Neuronal stem cell (in vitro differentiated cells): ENCODE results near the gene FCSK.

Experiments used
- DNase-seq: peaks from one replicate; pipeline ENCODE4 v3.0.0-alpha.2; 2013; ENCODE audit warnings: low spot score
- H2AFZ ChIP-seq: one replicate; pipeline ENCODE4 v1.6.1; 2013; ENCODE audit warnings: mild to moderate bottlenecking, low read length, inconsistent platforms
- H2AK5ac ChIP-seq: 2 replicates; pipeline ENCODE4 v1.6.1; 2013; ENCODE audit warnings: low read depth, mild to moderate bottlenecking, inconsistent platforms, low read length, moderate library complexity, mixed read lengths
- H2BK120ac ChIP-seq: 2 replicates; pipeline ENCODE4 v1.6.1; 2013; ENCODE audit warnings: low read depth, mild to moderate bottlenecking, inconsistent platforms, low read length, moderate library complexity, mixed read lengths
- H2BK12ac ChIP-seq: one replicate; pipeline ENCODE4 v1.6.1; 2013; ENCODE audit warnings: low read length, inconsistent platforms
- H2BK15ac ChIP-seq: 2 replicates; pipeline ENCODE4 v1.6.1; 2013; ENCODE audit warnings: mild to moderate bottlenecking, low read length, inconsistent platforms, mixed read lengths
- H2BK5ac ChIP-seq: one replicate; pipeline ENCODE4 v1.6.1; 2013; ENCODE audit warnings: inconsistent platforms, mild to moderate bottlenecking, low read length, moderate library complexity
- H3K14ac ChIP-seq: one replicate; pipeline ENCODE4 v1.6.1; 2013; ENCODE audit warnings: low read length, inconsistent platforms
- H3K18ac ChIP-seq: 2 replicates; pipeline ENCODE4 v1.6.1; 2013; ENCODE audit warnings: low read length, inconsistent platforms
- H3K23ac ChIP-seq: 2 replicates; pipeline ENCODE4 v1.6.1; 2013; ENCODE audit warnings: low read depth, mild to moderate bottlenecking, mixed read lengths, low read length, inconsistent platforms; ENCODE audit not compliant: poor library complexity
- H3K27ac ChIP-seq: replicated peaks from 3 replicates; pipeline ENCODE4 v1.5.1; 2013; ENCODE audit warnings: low read length, inconsistent platforms
- H3K27me3 ChIP-seq, 3 experiments: 2 replicates each; pipeline ENCODE4 v1.6.1; 2013; ENCODE audit warnings: low read length in 3 of 3, mild to moderate bottlenecking in 2 of 3, inconsistent platforms in 1 of 3, low read depth in 1 of 3, mixed read lengths in 1 of 3, moderate library complexity in 1 of 3; ENCODE audit not compliant: control insufficient read depth in 3 of 3, insufficient read depth in 3 of 3
- H3K36me3 ChIP-seq, 2 donors: replicated peaks in 1 of 2; 2 replicates each; pipeline ENCODE4 v1.6.1; 2013; ENCODE audit warnings: low read length in 2 of 2; ENCODE audit not compliant: control insufficient read depth in 2 of 2, insufficient read depth in 2 of 2
- H3K4ac ChIP-seq: 2 replicates; pipeline ENCODE4 v1.6.1; 2013; ENCODE audit warnings: inconsistent platforms, mild to moderate bottlenecking, low read length, moderate library complexity
- H3K4me1 ChIP-seq, 2 donors: 1 replicate in 1 of 2; 2 replicates in 1 of 2; pipeline ENCODE4 v1.6.1; 2013; ENCODE audit warnings: low read length in 2 of 2, low read depth in 1 of 2; ENCODE audit not compliant: control insufficient read depth in 2 of 2, insufficient read depth in 1 of 2
- H3K4me2 ChIP-seq: one replicate; pipeline ENCODE4 v1.6.1; 2013; ENCODE audit warnings: mild to moderate bottlenecking, low read length, inconsistent platforms; ENCODE audit not compliant: insufficient read depth, poor library complexity, severe bottlenecking
- H3K4me3 ChIP-seq, 2 donors: 2 replicates each; pipeline ENCODE4 v1.5.1; 2013; ENCODE audit warnings: low read length in 2 of 2, mild to moderate bottlenecking in 2 of 2, inconsistent platforms in 1 of 2, moderate library complexity in 1 of 2
- H3K79me1 ChIP-seq: one replicate; pipeline ENCODE4 v1.6.1; 2013; ENCODE audit warnings: low read depth, mild to moderate bottlenecking, inconsistent platforms, low read length, moderate library complexity
- H3K9ac ChIP-seq: one replicate; pipeline ENCODE4 v1.6.1; 2013; ENCODE audit warnings: mild to moderate bottlenecking, low read depth, low read length, inconsistent platforms; ENCODE audit not compliant: poor library complexity
- H3K9me3 ChIP-seq, 2 donors: replicated peaks in 1 of 2; 2 replicates each; pipeline versions ENCODE3 to v1.6.1; 2013; ENCODE audit warnings: low read length in 2 of 2, mild to moderate bottlenecking in 2 of 2, inconsistent platforms in 1 of 2, low read depth in 1 of 2, mixed read lengths in 1 of 2, moderate library complexity in 1 of 2; ENCODE audit not compliant: control insufficient read depth in 2 of 2, insufficient read depth in 1 of 2
- H4K8ac ChIP-seq: one replicate; pipeline ENCODE4 v1.6.1; 2013; ENCODE audit warnings: low read depth, mild to moderate bottlenecking, inconsistent platforms, low read length, moderate library complexity
- H4K91ac ChIP-seq: one replicate; pipeline ENCODE4 v1.6.1; 2013; ENCODE audit warnings: low read length, low read depth, mild to moderate bottlenecking, inconsistent platforms; ENCODE audit not compliant: poor library complexity
- WGBS, 2 donors: extraction: QIAGEN DNeasy Blood & Tissue Kit; methylation state at CpG; one replicate each; pipeline ENCODE4 v1.1.7; 2013; ENCODE audit warnings: missing lambda C conversion rate in 2 of 2, mixed read lengths in 1 of 2; ENCODE audit not compliant: insufficient read length in 2 of 2, insufficient replicate concordance in 1 of 2; ENCODE audit errors: extremely low coverage in 2 of 2; 5-methylcytosine and 5-hydroxymethylcytosine counted together

The FCSK gene

DNA sequence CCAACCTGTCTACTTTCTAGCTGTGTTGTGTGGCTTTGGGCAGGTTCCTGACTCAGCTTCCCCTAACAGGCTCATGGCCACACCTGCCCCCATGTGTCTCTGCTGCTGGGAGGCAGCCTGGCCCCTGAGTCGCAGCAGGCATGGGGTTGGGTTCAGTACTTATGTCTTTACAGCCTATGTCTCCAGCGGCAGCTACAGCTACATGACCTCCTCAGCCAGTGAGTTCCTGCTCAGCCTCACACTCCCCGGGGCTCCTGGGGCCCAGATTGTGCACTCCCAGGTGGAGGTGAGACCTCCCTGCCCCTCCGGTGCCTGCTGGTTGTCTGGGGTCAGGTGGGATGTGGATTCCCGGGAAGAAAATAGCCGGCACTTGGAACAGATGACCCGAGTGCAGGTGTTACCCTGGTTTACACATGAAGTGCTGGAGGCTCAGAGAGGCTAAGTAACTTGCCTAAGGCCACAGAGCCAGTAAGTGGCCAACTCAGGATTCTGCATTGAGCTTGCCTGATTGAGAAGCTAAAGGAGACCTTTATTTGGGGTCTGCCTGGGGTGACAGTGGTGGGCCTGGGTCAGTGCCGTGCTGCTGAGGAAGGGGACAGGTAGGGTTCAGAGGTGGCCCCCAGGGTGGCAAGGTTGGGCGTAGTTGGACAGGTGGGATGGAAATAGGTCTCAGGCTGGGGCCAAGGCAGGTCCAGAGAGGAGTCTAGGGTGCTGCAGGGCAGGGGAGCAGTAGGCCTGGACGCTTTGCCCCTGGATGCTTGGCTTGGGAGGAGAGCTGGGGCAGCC lies 15.9 kb downstream of the FCSK start:
- no peak for DNase-seq
- H3K9me3 ChIP-seq = no peaks in the 10 kb centered on the region
- peak overlapping the region; percentile 89 for H3K23ac ChIP-seq
- no peak overlapping the region for H3K4ac ChIP-seq
- H2BK5ac ChIP-seq = no peak overlapping the region
- no peak overlapping the region for H4K91ac ChIP-seq
- peak overlapping the region; percentile 82 for H2BK12ac ChIP-seq
- no peak overlapping the region for H3K9ac ChIP-seq
- H3K27ac ChIP-seq = no peak overlapping the region
- peak overlapping the region; percentile 96 for H2AK5ac ChIP-seq
- no peak overlapping the region for H2BK120ac ChIP-seq
- no peak overlapping the region for H3K14ac ChIP-seq
- H2AFZ ChIP-seq = no peak overlapping the region
- H3K27me3 ChIP-seq = no peaks in the 10 kb centered on the region
- no CpG with 5 or more reads among the region's 10 CpGs for WGBS, 2 donors
- peaks cover 2% of the 10 kb centered on the region for H3K79me1 ChIP-seq
- H3K36me3 ChIP-seq = no peaks in the 10 kb centered on the region
- H3K4me3 ChIP-seq = no peak overlapping the region
- peaks cover 2 to 7% of the 10 kb centered on the region in 2 donors for H3K4me1 ChIP-seq
- H3K4me2 ChIP-seq = no peak overlapping the region
- H3K18ac ChIP-seq = peak overlapping the region; percentile 35
- peak overlapping the region; percentile 21 for H2BK15ac ChIP-seq
- H4K8ac ChIP-seq = peak overlapping the region; percentile 48

DNA sequence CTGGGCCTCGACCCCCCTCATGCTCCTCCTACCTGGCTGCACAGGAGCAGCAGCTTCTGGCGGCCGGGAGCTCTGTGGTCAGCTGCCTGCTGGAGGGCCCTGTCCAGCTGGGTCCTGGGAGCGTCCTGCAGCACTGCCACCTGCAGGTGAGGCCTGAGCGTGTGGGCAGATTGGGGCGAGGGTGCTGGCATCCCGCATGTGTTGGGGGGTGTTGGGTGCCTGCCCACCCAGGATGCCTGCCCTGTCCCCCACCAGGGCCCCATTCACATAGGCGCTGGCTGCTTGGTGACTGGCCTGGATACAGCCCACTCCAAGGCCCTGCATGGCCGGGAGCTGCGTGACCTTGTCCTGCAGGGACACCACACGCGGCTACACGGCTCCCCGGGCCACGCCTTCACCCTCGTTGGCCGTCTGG lies 16.5 kb downstream of the FCSK start:
- H3K27me3 ChIP-seq = no peaks in the 10 kb centered on the region
- H3K9ac ChIP-seq = peak overlapping the region; percentile 72
- H3K9me3 ChIP-seq = no peaks in the 10 kb centered on the region
- H3K14ac ChIP-seq = no peak overlapping the region
- H3K4me2 ChIP-seq = no peak overlapping the region
- peak overlapping the region; percentile 65 for H4K8ac ChIP-seq
- WGBS, 2 donors = no CpG with 5 or more reads among the region's 17 CpGs
- peaks cover 4 to 7% of the 10 kb centered on the region in 2 donors for H3K4me1 ChIP-seq
- H3K36me3 ChIP-seq = no peaks in the 10 kb centered on the region
- H3K4ac ChIP-seq = no peak overlapping the region
- H3K79me1 ChIP-seq = peaks cover 2% of the 10 kb centered on the region
- H4K91ac ChIP-seq = no peak overlapping the region
- peak overlapping the region; percentile 84 for H2BK12ac ChIP-seq
- peak overlapping the region; percentile 96 for H2AK5ac ChIP-seq
- no peak overlapping the region for H2AFZ ChIP-seq
- H3K4me3 ChIP-seq = no peak overlapping the region
- peak overlapping the region; percentile 21 for H2BK15ac ChIP-seq
- DNase-seq = peak; percentile 30
- H3K18ac ChIP-seq = peak overlapping the region; percentile 83
- no peak overlapping the region for H3K27ac ChIP-seq
- H2BK5ac ChIP-seq = no peak overlapping the region
- no peak overlapping the region for H2BK120ac ChIP-seq
- peak overlapping the region; percentile 89 for H3K23ac ChIP-seq

DNA sequence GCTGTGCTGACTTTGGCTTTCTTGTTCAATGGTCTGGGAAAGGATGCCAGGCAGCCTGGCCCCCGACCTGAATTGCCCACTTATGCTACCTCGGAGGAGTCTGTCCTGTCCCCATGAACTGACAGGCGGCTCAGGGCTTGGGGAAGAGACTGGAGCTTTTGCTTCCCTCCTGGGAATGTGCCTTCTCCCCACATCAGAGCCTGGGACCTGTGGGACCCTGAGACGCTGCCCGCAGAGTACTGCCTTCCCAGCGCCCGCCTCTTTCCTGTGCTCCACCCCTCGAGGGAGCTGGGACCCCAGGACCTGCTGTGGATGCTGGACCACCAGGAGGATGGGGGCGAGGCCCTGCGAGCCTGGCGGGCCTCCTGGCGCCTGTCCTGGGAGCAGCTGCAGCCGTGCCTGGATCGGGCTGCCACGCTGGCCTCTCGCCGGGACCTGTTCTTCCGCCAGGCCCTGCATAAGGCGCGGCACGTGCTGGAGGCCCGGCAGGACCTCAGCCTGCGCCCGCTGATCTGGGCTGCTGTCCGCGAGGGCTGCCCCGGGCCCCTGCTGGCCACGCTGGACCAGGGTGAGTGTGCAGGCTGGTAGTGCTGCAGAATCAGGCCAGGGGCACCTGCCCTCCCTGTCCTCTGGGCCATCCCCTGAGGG lies 18.5 kb downstream of the FCSK start:
- no peak overlapping the region for H2AFZ ChIP-seq
- no peak overlapping the region for H3K27ac ChIP-seq
- no peak overlapping the region for H3K4me3 ChIP-seq
- H2BK120ac ChIP-seq = no peak overlapping the region
- no peak overlapping the region for H4K8ac ChIP-seq
- H2AK5ac ChIP-seq = no peak overlapping the region
- no peak overlapping the region for H3K4ac ChIP-seq
- no peak for DNase-seq
- H4K91ac ChIP-seq = no peak overlapping the region
- H2BK15ac ChIP-seq = no peak overlapping the region
- H3K4me1 ChIP-seq = peaks cover 4 to 7% of the 10 kb centered on the region in 2 donors
- peak overlapping the region; percentile 39 for H2BK5ac ChIP-seq
- no peaks in the 10 kb centered on the region for H3K9me3 ChIP-seq
- peak overlapping the region; percentile 65 for H3K23ac ChIP-seq
- no peak overlapping the region for H3K14ac ChIP-seq
- H3K18ac ChIP-seq = no peak overlapping the region
- H3K79me1 ChIP-seq = peaks cover 2% of the 10 kb centered on the region
- WGBS, 2 donors = no CpG with 5 or more reads among the region's 28 CpGs
- H3K9ac ChIP-seq = peak overlapping the region; percentile 60
- H3K36me3 ChIP-seq = peaks cover 0 to 6% of the 10 kb centered on the region in 2 donors
- no peaks in the 10 kb centered on the region for H3K27me3 ChIP-seq
- H2BK12ac ChIP-seq = no peak overlapping the region
- no peak overlapping the region for H3K4me2 ChIP-seq
